CD4-positive, alpha-beta T cell treated with Interleukin-15 for 4 hours (primary cell): ENCODE results near the gene CCDC148.
"Not testable (repeated sequence)": the region's sequence is repeated elsewhere in the genome, so short reads cannot be mapped to it uniquely, and the experiment has no call there.

Experiments
- DNase-seq: peaks from one replicate; pipeline ENCODE4 v3.0.0-alpha.2; 2020; ENCODE audit warnings: low spot score

CCDC148 gene

DNA sequence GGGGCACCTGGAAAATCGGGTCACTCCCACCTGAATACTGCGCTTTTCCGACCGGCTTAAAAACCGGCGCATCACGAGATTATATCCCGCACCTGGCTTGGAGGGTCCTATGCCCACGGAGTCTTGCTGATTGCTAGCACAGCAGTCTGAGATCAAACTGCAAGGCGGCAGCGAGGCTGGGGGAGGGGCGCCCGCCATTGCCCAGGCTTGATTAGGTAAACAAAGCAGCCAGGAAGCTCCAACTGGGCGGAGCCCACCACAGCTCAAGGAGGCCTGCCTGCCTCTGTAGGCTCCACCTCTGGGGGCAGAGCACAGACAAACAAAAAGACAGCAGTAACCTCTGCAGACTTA lies 105.1 kb downstream of the CCDC148 start:
- not testable (repeated sequence) for DNase-seq

DNA sequence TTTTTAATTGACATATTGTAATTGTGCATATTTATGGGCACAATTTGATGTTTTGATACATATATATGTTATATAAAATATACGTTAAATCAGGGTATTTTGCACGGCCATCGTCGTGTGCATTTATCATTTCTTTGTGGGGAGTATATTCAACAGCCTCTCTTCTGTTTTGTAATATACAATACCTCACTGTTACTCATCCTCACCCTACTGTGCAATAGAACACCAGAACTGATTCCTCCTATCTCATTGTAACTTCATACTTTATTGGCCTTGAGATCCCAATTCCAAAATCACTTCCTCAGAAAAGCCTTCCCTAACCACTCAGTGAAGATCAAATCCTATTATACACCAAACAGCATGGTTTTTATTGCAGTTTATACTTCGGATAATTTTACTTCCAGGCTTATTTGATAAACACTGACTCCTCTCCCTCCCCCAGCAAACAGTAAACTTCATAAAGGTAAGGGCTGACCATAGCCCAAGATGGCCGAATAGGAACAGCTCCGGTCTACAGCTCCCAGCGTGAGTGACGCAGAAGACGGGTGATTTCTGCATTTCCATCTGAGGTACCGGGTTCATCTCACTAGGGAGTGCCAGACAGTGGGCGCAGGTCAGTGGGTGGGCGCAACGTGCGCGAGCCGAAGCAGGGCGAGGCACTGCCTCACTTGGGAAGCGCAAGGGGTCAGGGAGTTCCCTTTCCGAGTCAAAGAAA lies 105.6 kb downstream of the CCDC148 start:
- DNase-seq, result not testable (repeated sequence)

DNA sequence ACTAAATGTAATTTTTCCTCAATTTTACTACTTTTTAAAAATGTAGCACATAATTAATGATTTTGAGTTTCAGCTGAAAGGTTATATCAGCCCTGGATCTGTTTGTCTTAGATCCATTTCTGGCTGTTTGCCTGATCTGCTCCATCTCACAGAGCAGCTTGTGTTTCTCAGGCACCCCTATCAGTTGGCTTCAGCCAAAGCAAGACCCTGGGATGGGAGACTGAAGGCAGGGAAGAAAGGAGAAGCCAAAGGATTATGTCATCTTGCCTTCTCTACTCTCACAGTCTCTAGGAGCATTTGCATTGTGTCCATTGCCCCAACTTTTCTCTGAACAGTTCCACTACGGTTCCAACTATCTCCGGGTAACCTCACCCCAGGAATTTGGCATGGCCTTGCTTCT lies 110.5 kb downstream of the CCDC148 start:
- no peak for DNase-seq

DNA sequence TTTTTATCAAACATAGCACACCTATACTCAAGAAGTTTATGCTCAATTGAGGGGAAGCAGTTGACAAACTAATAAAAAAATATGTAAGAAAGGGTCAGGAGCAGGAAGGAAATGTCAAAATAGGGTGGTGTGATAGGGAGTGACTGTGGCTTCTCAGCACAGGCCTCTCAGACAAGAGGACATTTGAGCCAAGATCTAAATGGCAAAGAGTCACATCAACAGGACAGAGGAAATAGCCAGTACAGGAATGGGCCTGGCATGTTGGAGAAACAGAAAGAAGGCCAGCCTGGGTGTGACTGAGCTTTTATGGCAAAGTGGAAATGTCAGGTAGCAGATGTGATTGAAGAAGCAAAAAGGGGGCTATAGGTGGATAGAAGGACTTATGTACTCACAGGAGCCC lies 117.0 kb downstream of the CCDC148 start:
- DNase-seq, result no peak

DNA sequence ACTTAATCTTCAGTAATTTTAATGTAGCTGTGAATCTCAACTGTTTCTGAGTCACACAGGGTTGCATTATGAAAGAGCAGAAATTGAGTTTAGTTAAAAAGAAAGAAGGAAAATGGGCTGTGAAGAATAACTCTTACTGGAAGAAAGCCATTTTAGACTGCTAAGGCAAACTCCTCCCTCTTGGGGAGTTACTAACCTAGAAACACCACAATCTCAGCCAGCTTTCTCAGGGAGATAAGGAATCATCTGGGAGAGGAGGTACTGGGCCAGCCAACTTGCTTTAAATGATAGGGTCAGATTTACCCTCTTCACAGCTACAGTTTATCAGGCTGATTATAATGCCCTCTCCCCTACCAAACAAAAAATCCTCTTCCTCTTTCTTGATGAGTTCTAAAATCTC lies 119.5 kb downstream of the CCDC148 start:
- no peak for DNase-seq

DNA sequence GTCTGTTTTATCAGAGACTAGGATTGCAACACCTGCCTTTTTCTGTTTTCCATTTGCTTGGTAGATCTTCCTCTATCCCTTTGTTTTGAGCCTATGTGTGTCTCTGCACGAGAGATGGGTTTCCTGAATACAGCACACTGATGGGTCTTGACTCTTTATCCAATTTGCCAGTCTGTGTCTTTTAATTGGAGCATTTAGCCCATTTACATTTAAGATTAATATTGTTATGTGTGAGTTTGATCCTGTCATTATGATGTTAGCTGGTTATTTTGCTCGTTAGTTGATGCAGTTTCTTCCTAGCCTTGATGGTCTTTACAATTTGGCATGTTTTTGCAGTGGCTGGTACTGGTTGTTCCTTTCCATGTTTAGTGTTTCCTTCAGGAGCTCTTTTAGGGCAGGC lies 124.8 kb downstream of the CCDC148 start:
- not testable (repeated sequence) for DNase-seq

DNA sequence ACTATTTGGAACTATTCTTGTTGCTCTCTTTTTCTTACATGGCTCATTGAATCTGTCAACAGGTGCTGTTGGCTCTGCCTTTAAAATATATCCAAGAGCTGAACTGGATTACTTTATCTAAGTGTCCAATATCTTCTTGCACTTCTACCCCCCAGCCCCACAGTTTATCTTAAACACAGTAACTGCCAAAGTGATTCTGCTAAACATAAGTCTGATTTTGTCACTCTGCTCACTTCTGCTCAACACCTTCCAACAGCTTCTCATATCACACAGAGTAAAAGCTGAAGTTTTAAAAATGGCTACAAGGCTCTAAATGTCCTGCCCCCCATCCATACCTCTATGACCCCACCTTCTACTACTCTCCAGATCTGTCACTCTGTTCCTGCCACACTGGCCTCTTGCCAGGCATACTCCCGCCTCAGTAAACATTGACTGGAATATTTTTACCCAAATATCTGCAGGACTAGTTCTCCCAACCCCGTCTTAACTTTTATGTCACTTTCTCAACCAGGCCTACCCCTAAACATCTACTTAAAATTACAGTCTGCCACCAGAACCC lies 130.7 kb downstream of the CCDC148 start:
- DNase-seq, result no peak

DNA sequence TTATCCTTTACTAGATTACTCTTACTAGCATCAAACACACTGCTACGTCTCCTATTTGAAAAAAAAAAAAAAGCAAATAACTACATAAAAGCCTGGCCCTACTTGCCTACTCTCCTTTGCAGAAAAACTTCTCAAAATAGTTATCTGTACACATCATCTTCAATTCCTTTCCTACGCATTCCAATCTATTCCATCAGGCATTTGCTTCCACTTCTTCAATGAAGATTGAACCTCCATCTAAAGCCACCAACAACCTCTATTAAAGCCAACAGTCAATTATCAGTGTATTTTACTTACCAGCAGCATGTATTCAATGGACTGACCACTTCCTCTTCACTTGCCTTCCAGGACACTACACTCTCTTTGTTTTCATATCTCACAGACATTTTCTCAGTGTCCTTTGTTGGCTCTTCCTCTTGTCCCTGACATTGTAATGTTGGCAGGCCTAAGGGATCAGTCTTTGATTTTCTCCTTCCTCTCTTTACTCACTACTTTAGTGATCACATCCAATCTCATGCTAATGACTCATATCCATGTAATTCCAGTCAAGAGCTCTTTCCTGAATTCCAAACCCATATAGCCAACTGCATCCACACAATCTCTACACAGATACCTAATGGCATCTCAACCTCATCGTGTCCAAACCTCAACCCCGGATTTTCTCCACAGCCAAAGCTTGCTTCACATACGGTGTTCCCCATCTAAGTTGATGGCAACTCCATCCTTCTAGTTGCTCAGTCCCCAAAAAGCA lies 131.3 kb downstream of the CCDC148 start:
- DNase-seq, result no peak

DNA sequence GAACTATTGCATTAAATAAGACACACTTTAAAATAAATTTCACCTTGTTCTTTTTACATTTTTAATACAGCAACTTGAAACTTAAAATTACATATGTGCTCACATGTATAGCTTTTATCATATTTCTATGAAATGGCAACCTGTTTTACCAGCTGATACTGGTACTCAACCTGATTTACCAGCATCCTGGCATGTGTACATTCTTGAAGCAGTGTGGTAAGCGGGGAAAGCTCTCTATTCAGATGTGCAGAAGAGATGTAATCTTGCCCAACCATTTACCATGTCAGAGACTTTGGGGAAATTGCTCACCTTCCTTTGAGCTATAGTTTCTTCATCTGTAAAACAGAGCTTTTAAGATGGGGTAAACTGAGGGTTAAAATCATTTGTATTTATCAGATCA lies 133.2 kb downstream of the CCDC148 start:
- no peak for DNase-seq

DNA sequence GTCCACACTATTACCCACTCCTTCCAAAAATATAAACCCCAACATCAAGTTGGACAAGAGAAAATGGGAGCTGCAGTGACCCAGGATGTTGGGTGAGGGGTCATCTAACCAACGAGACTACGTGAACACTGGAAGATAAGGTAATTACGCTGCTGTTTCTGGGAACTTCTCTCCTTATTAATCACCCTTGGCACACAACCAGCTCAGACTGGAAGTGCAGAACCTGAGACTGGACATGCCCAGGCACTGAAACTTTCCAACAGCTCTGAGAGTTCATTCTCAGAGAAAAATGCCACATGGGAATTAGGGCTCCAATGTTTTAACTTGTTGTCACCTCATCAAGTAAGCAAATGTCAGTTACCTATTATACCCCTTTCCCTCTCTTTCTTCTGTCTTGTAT lies 135.3 kb downstream of the CCDC148 start:
- DNase-seq, result no peak

DNA sequence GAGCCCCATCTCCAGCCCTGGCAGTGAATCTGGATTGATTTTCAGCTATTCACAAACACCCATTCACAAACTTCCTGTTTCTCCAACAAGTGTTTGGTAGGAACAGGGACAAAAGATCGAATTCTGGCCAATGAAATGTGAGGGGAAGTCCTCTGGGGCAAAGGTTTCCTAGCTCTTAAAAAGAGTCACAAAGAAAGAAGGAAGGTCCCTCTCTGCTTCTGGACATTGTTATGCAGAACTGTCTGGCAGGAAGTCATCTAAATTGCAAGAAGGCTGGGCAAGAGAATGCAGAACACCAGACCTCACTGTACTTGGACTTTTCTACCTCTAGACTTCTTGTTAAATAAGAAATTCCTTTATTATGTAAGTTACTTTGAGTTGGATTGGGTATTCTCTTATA lies 137.3 kb downstream of the CCDC148 start:
- DNase-seq, result no peak

DNA sequence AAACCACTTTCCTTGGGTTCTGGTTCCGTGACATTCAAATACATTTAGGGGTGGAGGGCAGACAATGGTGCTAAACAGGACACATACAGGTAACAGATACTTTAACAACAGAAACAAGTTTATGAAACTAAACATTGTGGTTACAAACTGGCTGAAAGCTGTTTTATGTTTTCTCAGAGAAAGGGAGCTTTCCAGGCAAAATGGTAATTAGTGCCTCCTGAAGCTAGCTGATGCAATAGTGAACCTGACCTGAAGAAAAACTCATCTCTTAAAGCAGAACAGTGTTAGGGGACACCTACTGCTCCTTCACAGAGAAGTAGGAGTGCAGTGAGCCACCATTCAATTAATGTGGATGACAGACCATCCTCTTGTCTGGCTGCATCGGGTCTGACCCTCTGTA lies 138.9 kb downstream of the CCDC148 start:
- DNase-seq, result no peak

DNA sequence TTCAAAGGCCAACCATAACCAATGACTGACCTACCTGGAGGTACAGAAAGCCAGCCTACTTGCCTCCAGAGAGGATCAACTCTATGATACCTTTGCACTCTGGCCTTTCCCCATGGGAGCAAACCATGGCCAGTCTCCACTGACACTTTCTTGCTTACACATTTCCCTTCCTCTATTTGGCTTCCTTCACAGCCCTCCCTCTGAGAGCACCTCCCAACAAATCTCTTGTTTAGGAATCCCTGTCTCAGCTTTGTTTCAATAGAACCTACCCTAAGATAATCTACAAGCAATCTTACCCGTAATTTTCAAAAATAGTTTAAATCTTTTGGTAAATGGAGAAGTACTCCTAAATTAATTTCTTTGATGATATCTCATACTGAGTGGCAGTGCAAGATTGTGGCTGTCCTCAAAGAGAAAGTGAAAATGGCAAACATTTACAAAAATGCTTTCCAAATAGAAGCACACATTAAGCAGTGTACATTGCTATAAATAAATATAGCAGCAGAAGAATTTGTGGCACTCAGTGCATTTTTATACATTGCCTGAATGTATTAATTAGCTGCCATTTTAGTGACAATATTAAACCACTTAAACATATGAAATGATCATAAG lies 140.6 kb downstream of the CCDC148 start:
- DNase-seq, result no peak

DNA sequence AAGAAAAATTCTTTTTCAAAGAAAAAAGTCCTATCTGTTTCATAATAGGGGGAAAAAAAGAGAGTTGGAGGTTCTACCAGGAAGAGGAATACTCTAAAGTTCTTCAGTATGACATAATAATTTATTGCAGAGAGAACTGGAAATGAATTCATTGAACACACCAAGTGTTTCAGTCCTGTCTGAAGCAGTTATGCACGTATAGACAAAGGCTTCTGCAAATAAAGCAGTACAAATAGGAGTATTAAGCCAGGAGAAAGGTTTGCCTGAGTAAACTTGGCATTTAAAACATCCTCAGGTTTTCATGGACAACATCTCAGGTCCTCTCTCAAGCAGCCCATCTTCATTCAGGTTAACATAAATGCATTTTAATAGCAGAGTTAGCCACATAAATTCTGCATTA lies 141.6 kb downstream of the CCDC148 start:
- DNase-seq, result no peak

DNA sequence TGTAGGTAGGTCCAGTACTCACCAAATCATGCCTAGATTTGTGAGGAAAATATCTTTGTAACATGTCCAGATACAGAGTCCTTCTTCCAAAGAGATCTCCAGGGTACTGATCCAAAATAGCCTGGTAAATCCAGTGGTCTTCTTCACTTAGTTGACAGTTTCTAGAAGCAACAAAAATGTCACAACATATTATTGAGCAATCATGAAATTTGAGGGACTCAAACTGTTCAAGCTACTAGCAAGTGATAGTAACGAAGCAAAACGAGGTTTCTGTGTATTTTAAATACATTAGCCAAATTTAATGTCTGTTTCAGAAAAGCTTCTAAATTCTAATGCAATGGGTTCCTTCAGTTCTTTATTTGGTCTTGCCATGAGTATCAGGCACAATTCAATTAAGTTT lies 142.8 kb downstream of the CCDC148 start:
- no peak for DNase-seq

DNA sequence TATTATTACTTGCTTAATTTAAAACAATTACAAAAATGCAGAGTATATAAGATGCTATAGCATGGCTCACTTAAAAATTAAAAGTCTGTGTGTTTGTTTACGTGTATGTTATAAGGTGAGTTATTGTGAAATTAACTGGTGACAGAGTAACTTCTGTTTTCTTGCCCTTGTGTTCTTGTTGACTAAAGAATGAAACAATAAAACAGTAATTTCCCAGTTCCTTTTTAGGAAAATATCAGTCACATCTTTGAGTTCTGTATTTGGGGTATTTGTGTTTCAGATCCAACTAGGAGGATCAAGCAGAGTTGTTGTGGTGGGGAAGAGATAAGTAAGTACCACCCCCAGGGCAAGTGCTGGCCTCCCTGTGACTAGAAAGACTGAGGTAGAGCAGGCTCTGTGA lies 143.6 kb downstream of the CCDC148 start:
- no peak for DNase-seq

DNA sequence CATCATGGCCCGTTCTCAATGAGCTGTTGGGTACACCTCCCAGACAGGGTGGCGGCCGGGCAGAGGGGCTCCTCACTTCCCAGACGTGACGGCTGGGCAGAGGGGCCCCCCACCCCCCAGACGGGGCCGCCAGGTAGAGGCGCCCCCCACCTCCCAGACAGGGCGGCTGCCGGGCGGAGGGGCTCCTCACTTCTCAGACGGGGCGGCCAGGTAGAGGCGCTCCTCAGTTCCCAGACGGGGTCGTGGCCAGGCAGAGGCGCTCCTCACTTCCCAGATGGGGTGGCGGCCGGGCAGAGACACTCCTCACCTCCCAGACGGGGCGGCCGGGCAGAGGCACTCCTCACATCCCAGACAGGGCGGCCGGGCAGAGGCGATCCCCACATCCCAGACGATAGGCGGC lies 146.1 kb downstream of the CCDC148 start:
- not testable (repeated sequence) for DNase-seq

DNA sequence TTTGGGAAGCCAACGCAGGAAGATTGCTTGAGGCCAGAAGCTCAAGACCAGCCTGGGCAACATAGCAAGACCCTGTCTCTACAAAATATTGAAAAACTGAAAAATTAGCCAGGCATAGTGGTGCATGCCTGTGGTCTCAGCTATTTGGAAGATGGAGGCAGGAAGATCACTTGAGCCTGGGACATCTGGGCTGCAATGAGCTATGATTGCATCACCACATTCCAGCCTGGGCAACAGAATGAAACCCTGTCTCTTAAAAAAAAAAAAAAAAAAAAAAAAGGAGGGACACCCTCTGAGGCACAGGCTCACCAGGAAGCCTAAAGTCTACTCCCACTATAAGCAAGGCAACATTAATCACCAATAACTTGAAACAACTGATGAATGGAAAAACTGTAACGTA lies 151.1 kb downstream of the CCDC148 start:
- DNase-seq, result no peak

DNA sequence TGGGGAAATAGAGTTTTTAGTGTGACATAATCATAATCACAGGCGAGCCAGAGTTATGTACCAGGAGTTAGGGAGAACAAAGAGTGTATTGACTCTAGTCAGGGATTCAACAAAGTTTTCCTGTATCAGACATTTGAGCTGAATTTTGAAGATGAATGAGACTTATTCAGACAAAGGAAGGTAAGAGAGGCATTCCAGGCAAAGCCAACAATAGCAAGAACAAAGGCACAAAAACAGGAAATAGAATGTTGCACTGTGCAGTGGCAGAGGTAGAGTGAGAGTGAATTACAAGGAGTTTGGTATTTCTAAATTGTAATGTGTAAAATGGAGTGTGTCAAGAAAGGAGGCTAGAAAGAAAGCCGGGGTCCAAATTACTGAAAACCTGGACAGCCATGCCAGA lies 156.2 kb downstream of the CCDC148 start:
- DNase-seq, result no peak

DNA sequence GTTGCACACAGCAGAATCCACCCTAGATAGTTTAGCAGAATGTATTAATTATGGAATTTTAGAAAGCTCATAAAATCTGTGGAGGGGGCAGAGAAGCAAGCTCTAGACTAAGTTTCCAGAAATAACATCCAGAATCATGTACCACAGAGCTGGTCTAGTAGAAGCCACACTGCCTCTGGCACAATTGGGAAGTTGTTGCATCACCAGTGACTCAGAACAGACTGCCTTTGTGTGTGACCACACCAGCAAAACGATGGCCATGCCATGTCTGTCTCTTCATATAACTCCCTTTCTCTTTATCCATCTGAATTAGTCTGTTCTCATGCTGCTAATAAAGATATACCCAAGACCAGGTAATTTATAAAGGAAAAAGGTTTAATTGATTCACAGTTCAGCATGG lies 158.9 kb downstream of the CCDC148 start:
- DNase-seq, result no peak

DNA sequence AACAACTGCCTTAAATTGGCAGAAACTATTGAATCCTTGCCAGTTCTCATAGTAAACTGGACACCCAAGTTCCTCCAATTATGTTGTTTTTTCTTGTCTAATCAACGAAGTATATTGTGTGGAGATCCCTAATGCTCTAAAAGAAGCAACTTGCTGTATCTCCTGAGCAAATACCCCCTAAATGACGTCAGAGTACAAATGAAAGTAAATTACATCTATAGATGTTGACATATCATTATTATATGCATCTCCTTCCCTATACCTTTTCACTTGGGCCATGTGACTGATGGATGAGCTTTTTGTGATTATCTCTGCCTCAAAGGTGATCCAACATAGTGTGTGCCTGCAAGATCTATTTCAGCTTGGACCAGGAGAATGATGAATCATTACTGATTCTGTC lies 159.4 kb downstream of the CCDC148 start:
- no peak for DNase-seq

DNA sequence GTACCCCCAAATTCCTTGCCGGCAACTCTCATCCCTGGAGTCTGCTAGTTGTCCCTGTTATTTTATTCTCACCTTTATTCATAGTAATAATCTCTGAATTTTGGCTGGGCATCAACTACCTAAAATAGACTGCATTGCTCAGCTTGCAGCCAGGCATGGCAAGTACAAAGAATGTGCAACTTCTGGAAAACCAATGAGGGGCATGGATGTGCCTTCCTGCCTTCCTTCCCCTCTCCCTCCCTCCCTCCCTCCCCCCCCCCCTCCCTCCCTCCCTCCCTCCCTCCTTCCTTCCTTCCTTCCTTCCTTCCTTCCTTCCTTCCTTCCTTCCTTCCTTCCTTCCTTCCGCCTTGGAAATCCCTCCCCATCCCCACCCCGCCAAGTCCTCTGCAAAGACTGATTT lies 162.8 kb downstream of the CCDC148 start:
- DNase-seq, result no peak

DNA sequence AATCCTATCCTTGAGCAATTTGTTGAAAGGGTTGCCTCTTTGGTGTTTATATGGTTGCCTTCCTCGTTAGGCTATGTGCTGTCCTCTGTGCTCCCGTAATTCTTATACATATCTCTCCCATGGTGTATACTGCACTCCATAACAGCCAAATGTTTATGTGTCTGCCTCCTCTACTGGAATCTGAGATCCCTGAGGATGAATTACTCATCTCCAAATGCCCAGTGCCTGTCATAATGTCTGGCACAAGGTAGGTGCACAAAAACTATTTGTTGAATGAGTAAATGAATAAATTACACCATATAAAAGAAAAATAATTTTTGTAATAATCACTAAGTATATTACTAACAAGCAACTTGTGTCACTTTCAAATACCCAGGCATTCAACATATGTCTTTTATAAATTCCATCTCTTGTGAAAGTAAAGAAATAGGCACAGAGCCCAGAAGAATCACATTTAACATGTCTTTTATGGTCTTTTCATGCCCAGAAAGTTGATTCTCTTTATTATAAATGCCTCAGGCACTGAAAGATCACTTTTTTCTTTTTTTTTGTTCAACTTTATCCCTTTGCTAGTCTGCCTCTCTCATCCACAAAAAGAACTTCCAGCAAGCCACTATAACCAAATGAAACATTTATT lies 164.9 kb downstream of the CCDC148 start:
- no peak for DNase-seq
